RWPE2 (cell line): ENCODE measurements around the gene PAX7.

ENCODE experiments used
- ATAC-seq: fragments of 200-7000 bp; cut with Tn5 transposase; 3 replicates; pipeline ENCODE4 v1.9.1; 2021; ENCODE audit warnings: low read depth
- DNase-seq: peaks from one replicate; pipeline ENCODE4 v3.0.0-alpha.2; 2020; ENCODE audit warnings: low spot score
- H3K27ac ChIP-seq: fragments of 450-650 bp; 2 replicates; pipeline ENCODE4 v1.5.1; 2017; ENCODE audit warnings: mild to moderate bottlenecking; ENCODE audit not compliant: poor library complexity, severe bottlenecking
- H3K27me3 ChIP-seq: fragments of 250-450 bp; sonication (Bioruptor Pico); 2 replicates; pipeline ENCODE4 v1.5.1; 2021; ENCODE audit warnings: mild to moderate bottlenecking, moderate library complexity; ENCODE audit not compliant: insufficient read depth, poor library complexity, severe bottlenecking
- H3K36me3 ChIP-seq: fragments of 250-450 bp; sonication (Bioruptor Pico); 2 replicates; pipeline ENCODE4 v1.5.1; 2020; ENCODE audit warnings: low read depth, mild to moderate bottlenecking, moderate library complexity
- H3K4me1 ChIP-seq: fragments of 250-450 bp; sonication (Bioruptor Pico); 2 replicates; pipeline ENCODE4 v1.5.1; 2021; ENCODE audit warnings: mild to moderate bottlenecking, moderate library complexity; ENCODE audit not compliant: insufficient read depth, poor library complexity, severe bottlenecking
- H3K4me3 ChIP-seq: fragments of 250-450 bp; sonication (Bioruptor Pico); 2 replicates; pipeline ENCODE4 v1.5.1; 2021; ENCODE audit warnings: mild to moderate bottlenecking, moderate library complexity; ENCODE audit not compliant: severe bottlenecking
- H3K9me3 ChIP-seq: fragments of 250-450 bp; sonication (Bioruptor Pico); 2 replicates; pipeline ENCODE4 v1.5.1; 2021; ENCODE audit warnings: mild to moderate bottlenecking, moderate library complexity; ENCODE audit not compliant: severe bottlenecking
- TF ChIP-seq, protein P1 (sequence below): fragments of 450-650 bp; IDR thresholded peaks from one replicate; pipeline ENCODE4 v1.5.1; 2017; ENCODE audit warnings: mild to moderate bottlenecking, moderate library complexity; ENCODE audit not compliant: poor library complexity, severe bottlenecking

Gene PAX7

DNA sequence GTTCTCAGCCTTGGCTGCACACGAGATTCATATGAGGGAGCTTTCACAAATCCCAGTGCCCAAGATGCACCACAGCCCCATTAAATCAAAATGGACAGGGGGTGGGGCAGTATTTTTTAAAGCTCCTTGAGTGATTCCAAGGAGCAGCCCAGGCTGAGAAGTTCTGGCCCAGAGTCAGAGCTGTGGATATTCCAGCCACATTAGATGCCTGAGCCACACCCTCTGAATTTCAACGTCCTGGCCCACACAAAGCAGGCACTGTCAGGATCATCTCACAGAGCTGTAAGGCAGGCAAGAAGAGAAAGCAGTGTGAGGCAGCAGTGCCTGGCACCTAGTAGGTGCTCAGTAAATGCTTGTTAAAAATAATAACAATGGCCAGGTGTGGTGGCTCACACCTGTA, 37.4 kb downstream of the PAX7 start:
- ATAC-seq, result peak; percentile 57
- Histone ChIP-seq H3K27me3 (no peaks in the 10 kb centered on the region), H3K4me1 (peaks cover 46% of the 10 kb centered on the region), H3K36me3 (no peaks in the 10 kb centered on the region), H3K27ac (peak overlapping the region; percentile 97), H3K4me3 (no peak overlapping the region), H3K9me3 (no peaks in the 10 kb centered on the region)
- TF ChIP-seq, protein P1, sequence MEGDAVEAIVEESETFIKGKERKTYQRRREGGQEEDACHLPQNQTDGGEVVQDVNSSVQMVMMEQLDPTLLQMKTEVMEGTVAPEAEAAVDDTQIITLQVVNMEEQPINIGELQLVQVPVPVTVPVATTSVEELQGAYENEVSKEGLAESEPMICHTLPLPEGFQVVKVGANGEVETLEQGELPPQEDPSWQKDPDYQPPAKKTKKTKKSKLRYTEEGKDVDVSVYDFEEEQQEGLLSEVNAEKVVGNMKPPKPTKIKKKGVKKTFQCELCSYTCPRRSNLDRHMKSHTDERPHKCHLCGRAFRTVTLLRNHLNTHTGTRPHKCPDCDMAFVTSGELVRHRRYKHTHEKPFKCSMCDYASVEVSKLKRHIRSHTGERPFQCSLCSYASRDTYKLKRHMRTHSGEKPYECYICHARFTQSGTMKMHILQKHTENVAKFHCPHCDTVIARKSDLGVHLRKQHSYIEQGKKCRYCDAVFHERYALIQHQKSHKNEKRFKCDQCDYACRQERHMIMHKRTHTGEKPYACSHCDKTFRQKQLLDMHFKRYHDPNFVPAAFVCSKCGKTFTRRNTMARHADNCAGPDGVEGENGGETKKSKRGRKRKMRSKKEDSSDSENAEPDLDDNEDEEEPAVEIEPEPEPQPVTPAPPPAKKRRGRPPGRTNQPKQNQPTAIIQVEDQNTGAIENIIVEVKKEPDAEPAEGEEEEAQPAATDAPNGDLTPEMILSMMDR, result no peak
- no peak for DNase-seq

DNA sequence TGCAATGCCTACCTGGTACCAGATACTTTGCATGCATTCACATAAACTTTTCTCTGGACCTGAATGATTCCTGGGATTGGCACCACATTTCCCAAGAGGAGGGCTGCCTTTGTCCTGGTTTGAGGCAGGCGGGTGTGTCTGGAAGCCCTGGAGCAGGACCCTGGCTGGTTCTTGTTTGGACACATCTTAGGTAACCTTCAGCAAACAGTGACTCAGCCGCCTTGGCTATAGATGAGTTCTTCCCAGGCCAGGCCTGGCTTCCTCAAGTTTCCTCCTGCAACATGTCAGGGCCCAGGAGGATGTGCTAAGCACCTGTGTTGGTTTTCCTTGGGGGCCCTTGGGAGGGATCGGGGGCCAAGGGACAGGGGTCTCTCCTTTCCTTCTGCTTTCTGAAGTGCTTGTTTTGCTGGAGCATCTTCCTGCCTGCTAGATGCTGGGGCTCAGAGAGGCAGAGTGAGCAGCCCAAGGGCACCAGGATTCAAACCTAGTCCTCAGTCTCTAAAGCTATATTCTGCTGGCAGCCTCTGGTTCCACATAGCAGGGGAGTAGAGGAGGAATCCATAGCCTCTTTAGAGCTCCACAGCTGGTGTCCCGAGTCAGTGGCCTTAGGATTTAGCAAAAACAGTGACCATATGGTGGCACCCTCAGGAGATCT, 38.2 kb downstream of the PAX7 start:
- peaks cover 46% of the 10 kb centered on the region for H3K4me1 ChIP-seq
- TF ChIP-seq, protein P1, result no peak

DNA sequence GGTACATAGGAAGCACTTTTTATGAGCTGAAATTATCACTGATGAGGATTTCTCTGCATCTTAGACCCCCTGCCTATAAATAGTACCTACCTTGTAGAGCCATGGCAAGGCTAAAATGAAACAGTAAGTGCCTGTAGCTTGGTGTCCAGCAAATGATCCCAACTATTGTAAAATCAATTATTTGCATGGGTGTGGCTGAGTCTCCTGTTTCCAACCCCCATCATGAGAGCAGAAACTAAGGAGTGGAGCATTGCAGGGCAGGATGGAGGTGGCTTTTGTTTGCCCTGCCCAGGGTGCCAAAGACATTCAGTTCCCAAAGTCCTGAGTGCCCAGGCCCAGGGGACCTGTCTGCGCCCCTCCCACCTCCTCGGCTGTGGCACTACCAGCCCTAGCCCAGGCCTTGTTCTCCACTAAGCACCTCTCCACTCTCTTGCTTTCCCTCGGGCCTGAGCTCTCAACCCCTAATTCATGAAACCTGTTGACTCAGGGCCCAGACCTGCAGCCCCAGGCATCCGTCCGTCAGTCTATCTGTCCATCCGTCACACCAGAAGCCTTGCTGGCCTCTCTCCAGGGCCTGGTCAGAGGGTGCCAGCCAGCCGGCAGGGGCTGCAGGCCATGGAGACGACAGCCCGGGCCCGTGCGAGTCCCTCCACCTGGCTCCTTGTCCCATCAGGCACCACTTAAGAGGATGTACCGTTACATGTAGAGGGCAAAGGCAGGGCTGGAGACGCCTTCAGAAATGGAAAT, 39.6 kb downstream of the PAX7 start:
- ATAC-seq, result no peak

More for the DNA sequence above, 38.2 kb downstream of the PAX7 start:
- Histone ChIP-seq H3K36me3 (no peaks in the 10 kb centered on the region), H3K27ac (peak overlapping the region; percentile 97), H3K27me3 (no peaks in the 10 kb centered on the region), H3K9me3 (no peaks in the 10 kb centered on the region), H3K4me3 (no peak overlapping the region)
- ATAC-seq, result peak; percentile 94
- peak; percentile 96 for DNase-seq

DNA sequence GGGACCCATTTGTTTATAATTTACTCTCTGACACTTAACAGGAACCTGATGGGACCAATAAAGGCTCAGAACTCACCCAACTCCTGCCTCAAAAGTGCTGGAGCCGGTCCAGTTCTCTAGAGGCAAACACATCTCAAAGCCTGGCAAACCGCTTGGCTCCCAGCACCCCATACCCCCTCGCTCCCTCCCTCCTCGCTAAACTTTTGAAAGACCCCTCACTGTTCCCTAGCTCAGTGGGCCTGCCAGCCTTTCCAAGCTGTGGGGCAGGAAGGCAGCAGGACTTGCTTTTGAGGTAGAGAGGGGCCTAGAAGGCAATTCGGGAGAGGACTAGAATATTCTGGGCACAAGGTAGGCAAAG, 40.2 kb downstream of the PAX7 start:
- ATAC-seq, result no peak
- TF ChIP-seq, protein P1, result no peak

More for the DNA sequence above, 39.6 kb downstream of the PAX7 start:
- no peaks in the 10 kb centered on the region for H3K27me3 ChIP-seq
- TF ChIP-seq, protein P1, result no peak
- no peak for DNase-seq
- peaks cover 46% of the 10 kb centered on the region for H3K4me1 ChIP-seq
- H3K9me3 ChIP-seq, result no peaks in the 10 kb centered on the region
- no peak overlapping the region for H3K4me3 ChIP-seq
- peak overlapping the region; percentile 97 for H3K27ac ChIP-seq
- H3K36me3 ChIP-seq, result no peaks in the 10 kb centered on the region

DNA sequence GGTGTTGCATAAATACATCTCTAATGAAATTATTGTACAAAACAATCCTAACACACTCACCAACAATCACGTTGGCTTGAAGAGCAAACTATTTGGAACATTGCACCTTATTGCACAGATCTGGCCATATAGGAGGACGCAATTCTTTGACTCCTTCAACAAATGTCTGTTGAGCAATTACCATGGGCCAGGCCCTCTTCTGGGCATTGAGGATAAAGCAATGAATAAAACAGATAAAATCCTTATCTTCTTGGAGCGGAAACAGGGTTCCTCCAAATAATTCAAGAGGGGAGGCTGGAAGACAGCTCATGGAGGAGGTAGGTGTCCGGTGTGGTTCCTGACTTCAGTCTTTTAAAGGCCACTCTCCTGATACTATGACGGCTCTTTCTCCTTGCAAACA, 43.3 kb downstream of the PAX7 start:
- Histone ChIP-seq H3K27ac (no peak overlapping the region), H3K9me3 (no peaks in the 10 kb centered on the region), H3K4me1 (peaks cover 18% of the 10 kb centered on the region), H3K36me3 (no peaks in the 10 kb centered on the region), H3K27me3 (no peaks in the 10 kb centered on the region), H3K4me3 (no peak overlapping the region)
- no peak for DNase-seq
- ATAC-seq, result peak; percentile 26; the same call in 1 of the 3 replicates
- TF ChIP-seq, protein P1, result peak; percentile 48

More for the DNA sequence above, 40.2 kb downstream of the PAX7 start:
- DNase-seq, result no peak
- Histone ChIP-seq H3K36me3 (no peaks in the 10 kb centered on the region), H3K4me3 (no peak overlapping the region), H3K27me3 (no peaks in the 10 kb centered on the region), H3K4me1 (peaks cover 44% of the 10 kb centered on the region), H3K9me3 (no peaks in the 10 kb centered on the region), H3K27ac (peak overlapping the region; percentile 97)
